H1 (cell line): ENCODE data around the gene CAMK2A. TPM values are rescaled to one million over a fixed set of nuclear protein-coding genes. Genes with fewer than 3 reads are reported as not detected.
A peak's percentile ranks its signal among the peaks of the same experiment; 100 is the strongest.

Experiments
- CTCF ChIA-PET: fragments of 300-600 bp; sonication (Branson Sonifier 250); formaldehyde crosslinking; loops from one replicate; lab custom pipeline; 2021; ENCODE audit not compliant: partially characterized antibody; lab: Charles Lee
- POLR2A ChIA-PET: fragments of 300-600 bp; sonication (Branson Sonifier 250); formaldehyde crosslinking; loops from one replicate; lab custom pipeline; 2021; ENCODE audit warnings: inconsistent platforms; ENCODE audit not compliant: partially characterized antibody; lab: Charles Lee
- DNase-seq, 2 experiments: peaks; one replicate each; pipeline versions ENCODE4 v3.0.0 to v3.0.0-alpha.2; 2010 to 2022; ENCODE audit warnings: low spot score in 2 of 2, low read depth in 1 of 2, mixed read lengths in 1 of 2
- FAIRE-seq: peaks from 2 replicates; lab custom pipeline; 2011; peaks lifted over from hg19 to GRCh38; lab: Jason Lieb, UNC
- H2AFZ ChIP-seq: 2 replicates; pipeline ENCODE4 v1.8.1; 2012; ENCODE audit warnings: low read length, inconsistent platforms
- H2AK5ac ChIP-seq: 2 replicates; pipeline ENCODE4 v1.6.1; 2013; ENCODE audit warnings: low read depth, low read length
- H2BK120ac ChIP-seq: replicated peaks from 2 replicates; pipeline ENCODE3; 2013; ENCODE audit warnings: low read depth, low read length, inconsistent platforms
- H2BK12ac ChIP-seq: 2 replicates; pipeline ENCODE4 v1.6.1; 2013; ENCODE audit warnings: low read depth, low read length
- H2BK15ac ChIP-seq: 2 replicates; pipeline ENCODE4 v1.6.1; 2013; ENCODE audit warnings: low read length
- H2BK20ac ChIP-seq: 2 replicates; pipeline ENCODE4 v1.6.1; 2013; ENCODE audit warnings: low read length
- H2BK5ac ChIP-seq: 2 replicates; pipeline ENCODE4 v1.6.1; 2013; ENCODE audit warnings: low read depth, low read length
- H3K14ac ChIP-seq: 2 replicates; pipeline ENCODE4 v1.6.1; 2013; ENCODE audit warnings: inconsistent platforms; ENCODE audit not compliant: insufficient read length
- H3K18ac ChIP-seq: 2 replicates; pipeline ENCODE4 v1.6.1; 2013; ENCODE audit warnings: low read length; ENCODE audit errors: extremely low read depth
- H3K23ac ChIP-seq: 2 replicates; pipeline ENCODE4 v1.6.1; 2013; ENCODE audit warnings: inconsistent platforms; ENCODE audit not compliant: insufficient read length
- H3K23me2 ChIP-seq: 2 replicates; pipeline ENCODE4 v1.6.1; 2013; ENCODE audit warnings: low read depth, low read length
- H3K27ac ChIP-seq: 2 replicates; pipeline ENCODE4 v1.6.1; 2011; ENCODE audit warnings: low read depth, low read length, inconsistent platforms
- H3K27me3 ChIP-seq, 4 experiments: replicated peaks in 1 of 4; 1 replicate in 1 of 4; 2 replicates in 3 of 4; pipeline versions ENCODE4 v1.6.1 to v1.8.1; 2011 to 2013; ENCODE audit warnings: low read length in 3 of 4, mild to moderate bottlenecking in 3 of 4, inconsistent platforms in 2 of 4, mixed read lengths in 2 of 4, moderate library complexity in 1 of 4; ENCODE audit not compliant: control insufficient read depth in 3 of 4, insufficient read depth in 3 of 4; ENCODE audit errors: extremely low read depth in 1 of 4
- H3K36me3 ChIP-seq, 4 experiments: 2 replicates each; pipeline versions ENCODE4 v1.6.1 to v1.8.1; 2011 to 2013; ENCODE audit warnings: mild to moderate bottlenecking in 4 of 4, low read length in 3 of 4, moderate library complexity in 2 of 4, control low read depth in 1 of 4, inconsistent platforms in 1 of 4; ENCODE audit not compliant: insufficient read depth in 4 of 4, control insufficient read depth in 2 of 4
- H3K4ac ChIP-seq: replicated peaks from 2 replicates; pipeline ENCODE3; 2013; ENCODE audit warnings: low read length, low read depth, mixed read lengths, inconsistent platforms; ENCODE audit not compliant: insufficient read length
- H3K4me1 ChIP-seq, 4 experiments: replicated peaks in 1 of 4; 1 replicate in 1 of 4; 2 replicates in 3 of 4; pipeline versions ENCODE4 v1.6.1 to v1.8.1; 2011 to 2013; ENCODE audit warnings: low read length in 3 of 4, inconsistent platforms in 2 of 4, mixed read lengths in 1 of 4; ENCODE audit not compliant: insufficient read depth in 4 of 4, control insufficient read depth in 3 of 4
- H3K4me2 ChIP-seq, 2 experiments: 2 replicates each; pipeline versions ENCODE4 v1.6.1 to v1.8.1; 2011 to 2013; ENCODE audit warnings: low read depth in 2 of 2, low read length in 2 of 2, control low read depth in 1 of 2, inconsistent platforms in 1 of 2, mild to moderate bottlenecking in 1 of 2; ENCODE audit not compliant: insufficient read depth in 1 of 2
- H3K4me3 ChIP-seq, 4 experiments: fragments of 200-600, 300-600 bp in 1 of 4; sonication (generic), shearing (Covaris generic), sonication (Bioruptor Twin) in 1 of 4; 2 replicates each; pipeline versions ENCODE4 v1.5.1 to v1.8.1; 2011 to 2016; ENCODE audit warnings: low read length in 4 of 4, low read depth in 3 of 4, control low read depth in 2 of 4, inconsistent platforms in 2 of 4, mild to moderate bottlenecking in 2 of 4, mixed read lengths in 1 of 4, moderate library complexity in 1 of 4; ENCODE audit not compliant: insufficient read depth in 2 of 4; ENCODE audit errors: extremely low read depth in 1 of 4
- H3K56ac ChIP-seq: replicated peaks from 2 replicates; pipeline ENCODE3; 2013; ENCODE audit warnings: low read depth, mild to moderate bottlenecking, mixed read lengths, low read length, inconsistent platforms; ENCODE audit not compliant: insufficient read length
- H3K79me1 ChIP-seq: 2 replicates; pipeline ENCODE4 v1.6.1; 2013; ENCODE audit warnings: low read depth, low read length, control low read depth
- H3K79me2 ChIP-seq, 2 experiments: 2 replicates each; pipeline versions ENCODE4 v1.6.1 to v1.8.1; 2012 to 2013; ENCODE audit warnings: low read length in 2 of 2, mild to moderate bottlenecking in 2 of 2, inconsistent platforms in 1 of 2; ENCODE audit not compliant: insufficient read depth in 2 of 2, control insufficient read depth in 1 of 2
- H3K9ac ChIP-seq, 4 experiments: replicated peaks in 1 of 4; 1 replicate in 1 of 4; 2 replicates in 3 of 4; pipeline versions ENCODE4 v1.6.1 to v1.8.1; 2011 to 2013; ENCODE audit warnings: low read depth in 3 of 4, low read length in 3 of 4, control low read depth in 2 of 4, mild to moderate bottlenecking in 2 of 4, moderate library complexity in 2 of 4, inconsistent platforms in 1 of 4; ENCODE audit errors: extremely low read depth in 1 of 4
- H3K9me3 ChIP-seq, 2 experiments: 2 replicates each; pipeline versions ENCODE4 v1.6.1 to v1.8.1; 2012 to 2013; ENCODE audit warnings: mild to moderate bottlenecking in 2 of 2, moderate library complexity in 2 of 2, control low read depth in 1 of 2, inconsistent platforms in 1 of 2, low read depth in 1 of 2, low read length in 1 of 2, mixed read lengths in 1 of 2; ENCODE audit not compliant: insufficient read depth in 2 of 2
- H4K20me1 ChIP-seq, 2 experiments: replicated peaks in 1 of 2; 2 replicates each; pipeline versions ENCODE3 to v1.8.1; 2011 to 2013; ENCODE audit warnings: inconsistent platforms in 2 of 2, low read length in 2 of 2, mild to moderate bottlenecking in 1 of 2; ENCODE audit not compliant: insufficient read depth in 2 of 2, control insufficient read depth in 1 of 2
- H4K5ac ChIP-seq: 2 replicates; pipeline ENCODE4 v1.6.1; 2013; ENCODE audit warnings: low read length, low read depth, mixed read lengths, inconsistent platforms; ENCODE audit not compliant: insufficient read length
- H4K8ac ChIP-seq: 2 replicates; pipeline ENCODE4 v1.8.0; 2013; ENCODE audit warnings: mild to moderate bottlenecking, moderate library complexity, low read length, inconsistent platforms; ENCODE audit not compliant: insufficient read depth; ENCODE audit errors: extremely low read depth
- H4K91ac ChIP-seq: replicated peaks from 2 replicates; pipeline ENCODE3; 2013; ENCODE audit warnings: low read length, mixed read lengths, inconsistent platforms; ENCODE audit not compliant: insufficient read length
- BACH1 ChIP-seq: IDR thresholded peaks from 2 replicates; pipeline ENCODE4 v1.6.1; 2012; ENCODE audit warnings: low read length, improper control_type of control experiment
- CHD1 ChIP-seq: IDR thresholded peaks from 2 replicates; pipeline ENCODE4 v1.6.1; 2012; ENCODE audit warnings: low read depth, low read length, improper control_type of control experiment
- EGR1 ChIP-seq: IDR thresholded peaks from 2 replicates; pipeline ENCODE4 v1.6.1; 2011; ENCODE audit warnings: low read depth, low read length, borderline replicate concordance
- GABPA ChIP-seq: IDR thresholded peaks from 2 replicates; pipeline ENCODE4 v1.6.1; 2011; ENCODE audit warnings: mild to moderate bottlenecking, low read length, moderate library complexity, borderline replicate concordance; ENCODE audit not compliant: insufficient read depth
- SP1 ChIP-seq: IDR thresholded peaks from 2 replicates; pipeline ENCODE4 v1.6.1; 2011; ENCODE audit warnings: low read depth, low read length
- TCF12 ChIP-seq: IDR thresholded peaks from 2 replicates; pipeline ENCODE4 v1.6.1; 2011; ENCODE audit warnings: low read depth, mild to moderate bottlenecking, low read length
- WGBS, 2 experiments: shearing (Covaris generic) in 1 of 2; methylation state at CpG; one replicate each; pipeline versions ENCODE4 v1.1.6 to v1.1.7; 2013 to 2015; ENCODE audit warnings: low lambda C conversion rate in 2 of 2, mixed read lengths in 2 of 2, inconsistent platforms in 1 of 2, low coverage in 1 of 2, missing lambda C conversion rate in 1 of 2; ENCODE audit not compliant: insufficient replicate concordance in 2 of 2, insufficient coverage in 1 of 2, insufficient read length in 1 of 2; ENCODE audit errors: extremely low coverage in 1 of 2, missing lambda C conversion rate in 1 of 2; 5-methylcytosine and 5-hydroxymethylcytosine counted together
- polyA plus RNA-seq, 7 experiments: library from polyadenylated mRNA; depleted of rRNA in 3 of 7; stranded (reverse) in 5 of 7; unstranded in 2 of 7; fragments of >200 nt in 5 of 7; fragments of 200-250 nt in 2 of 7; gene quantifications; 1 replicate in 5 of 7; 2 replicates in 1 of 7; 4 replicates in 1 of 7; pipeline versions ENCODE4 v1.2.1 to v1.2.3, GENCODE V29; 2011 to 2013; ENCODE audit warnings: missing spikeins in 2 of 7, mixed read lengths in 2 of 7
- total RNA-seq: library from RNA; stranded (reverse); fragmentation: NEBNext Ultra II Directional; extraction: Animal tissue kit (Norgen Biotek cat#: 25700); gene quantifications from 2 replicates; pipeline ENCODE4 v1.2.1, GENCODE V29; 2021
- TF ChIP-seq, protein P1 (sequence below): IDR thresholded peaks from 2 replicates; pipeline ENCODE4 v1.6.1; 2012; ENCODE audit warnings: low read length, inconsistent platforms
- TF ChIP-seq, protein P2 (sequence below), 3 experiments: IDR thresholded peaks; 1 replicate in 2 of 3; 2 replicates in 1 of 3; pipeline versions ENCODE4 v1.5.1 to v1.6.1; 2011; ENCODE audit warnings: low read length in 3 of 3, mild to moderate bottlenecking in 3 of 3, inconsistent platforms in 2 of 3, low read depth in 1 of 3, moderate library complexity in 1 of 3; ENCODE audit not compliant: insufficient read depth in 1 of 3; ENCODE audit errors: control extremely low read depth in 1 of 3

Gene CAMK2A
- total and polyA plus RNA-seq, 2 of the 8 experiments (the other 6 are each of a cell fraction or from before 2014, with no cell fraction given), result 0.20 to 0.28 TPM

DNA sequence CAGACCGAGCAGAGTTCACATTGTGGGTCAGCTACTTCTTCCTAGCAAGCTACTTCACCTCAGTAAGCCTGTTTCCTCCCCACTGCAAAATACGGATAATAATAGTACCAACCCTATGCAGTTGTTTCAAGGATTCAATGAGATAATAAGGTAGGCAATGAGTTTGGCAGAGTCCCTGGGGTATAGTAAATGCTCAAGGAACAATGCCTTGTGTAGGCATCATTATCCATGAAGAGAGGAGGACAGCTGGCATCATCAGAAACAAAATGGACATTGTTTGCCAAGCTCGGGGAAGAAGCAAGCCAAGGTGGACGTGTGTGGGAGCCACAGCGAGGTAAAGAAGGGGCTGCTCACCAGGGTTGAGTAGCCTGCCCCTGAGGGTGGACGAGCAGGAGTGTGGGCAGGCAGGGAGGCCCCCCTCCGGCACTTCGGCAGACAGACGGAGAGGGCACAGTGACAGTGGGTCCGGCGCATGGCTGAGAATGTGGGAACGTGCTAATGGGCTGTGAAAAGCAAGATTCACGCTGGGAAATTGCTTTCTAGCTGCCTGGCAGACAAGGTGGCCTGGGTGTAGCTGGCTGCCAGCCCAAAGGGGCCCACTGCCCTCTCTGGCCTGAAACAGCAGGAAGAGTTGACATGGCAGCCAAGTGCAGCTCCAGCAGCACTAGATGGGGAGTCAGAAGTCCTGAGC is 10.1 kb downstream of the CAMK2A start:
- no peak overlapping the region for H3K4me2 ChIP-seq
- H3K23me2 ChIP-seq, result no peaks in the 10 kb centered on the region
- DNase-seq (no peak), FAIRE-seq (no peak)
- H3K27ac ChIP-seq, result no peak overlapping the region
- no peak overlapping the region for H3K18ac ChIP-seq
- no peak overlapping the region for H2AFZ ChIP-seq
- no peak overlapping the region for H3K9ac ChIP-seq
- no peak overlapping the region for H2BK120ac ChIP-seq
- H3K4ac ChIP-seq, result no peak overlapping the region
- TF ChIP-seq BACH1, result no peak
- TF ChIP-seq, protein P1, sequence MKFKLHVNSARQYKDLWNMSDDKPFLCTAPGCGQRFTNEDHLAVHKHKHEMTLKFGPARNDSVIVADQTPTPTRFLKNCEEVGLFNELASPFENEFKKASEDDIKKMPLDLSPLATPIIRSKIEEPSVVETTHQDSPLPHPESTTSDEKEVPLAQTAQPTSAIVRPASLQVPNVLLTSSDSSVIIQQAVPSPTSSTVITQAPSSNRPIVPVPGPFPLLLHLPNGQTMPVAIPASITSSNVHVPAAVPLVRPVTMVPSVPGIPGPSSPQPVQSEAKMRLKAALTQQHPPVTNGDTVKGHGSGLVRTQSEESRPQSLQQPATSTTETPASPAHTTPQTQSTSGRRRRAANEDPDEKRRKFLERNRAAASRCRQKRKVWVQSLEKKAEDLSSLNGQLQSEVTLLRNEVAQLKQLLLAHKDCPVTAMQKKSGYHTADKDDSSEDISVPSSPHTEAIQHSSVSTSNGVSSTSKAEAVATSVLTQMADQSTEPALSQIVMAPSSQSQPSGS, result no peak
- TF ChIP-seq, protein P2, sequence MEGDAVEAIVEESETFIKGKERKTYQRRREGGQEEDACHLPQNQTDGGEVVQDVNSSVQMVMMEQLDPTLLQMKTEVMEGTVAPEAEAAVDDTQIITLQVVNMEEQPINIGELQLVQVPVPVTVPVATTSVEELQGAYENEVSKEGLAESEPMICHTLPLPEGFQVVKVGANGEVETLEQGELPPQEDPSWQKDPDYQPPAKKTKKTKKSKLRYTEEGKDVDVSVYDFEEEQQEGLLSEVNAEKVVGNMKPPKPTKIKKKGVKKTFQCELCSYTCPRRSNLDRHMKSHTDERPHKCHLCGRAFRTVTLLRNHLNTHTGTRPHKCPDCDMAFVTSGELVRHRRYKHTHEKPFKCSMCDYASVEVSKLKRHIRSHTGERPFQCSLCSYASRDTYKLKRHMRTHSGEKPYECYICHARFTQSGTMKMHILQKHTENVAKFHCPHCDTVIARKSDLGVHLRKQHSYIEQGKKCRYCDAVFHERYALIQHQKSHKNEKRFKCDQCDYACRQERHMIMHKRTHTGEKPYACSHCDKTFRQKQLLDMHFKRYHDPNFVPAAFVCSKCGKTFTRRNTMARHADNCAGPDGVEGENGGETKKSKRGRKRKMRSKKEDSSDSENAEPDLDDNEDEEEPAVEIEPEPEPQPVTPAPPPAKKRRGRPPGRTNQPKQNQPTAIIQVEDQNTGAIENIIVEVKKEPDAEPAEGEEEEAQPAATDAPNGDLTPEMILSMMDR (IDR thresholded peaks at IDR 0.05; ENCODE audit: control extremely low read depth in 1 of 3, insufficient read depth in 1 of 3, low read depth in 1 of 3, low read length in 3 of 3), result no peak
- no peak for TF ChIP-seq EGR1
- no peak for TF ChIP-seq SP1
- no peak for TF ChIP-seq TCF12
- no peak for TF ChIP-seq CHD1
- no peak for TF ChIP-seq GABPA
- 0 out of 2 replicates have a peak overlapping the region, but pooled peaks have one; percentile 69 for H2AK5ac ChIP-seq
- 91% methylated on average over 13 of the region's 13 CpGs; no CpG with 5 or more reads in 1 of the 2 experiments for WGBS, 2 experiments
- H4K20me1 ChIP-seq, result peaks cover 0 to 4% of the 10 kb centered on the region in 2 experiments
- H4K91ac ChIP-seq, result no peak overlapping the region
- H3K56ac ChIP-seq, result no peak overlapping the region
- no peaks in the 10 kb centered on the region for H3K9me3 ChIP-seq
- H3K23ac ChIP-seq, result no peak overlapping the region
- no peak overlapping the region for H2BK15ac ChIP-seq
- peaks cover 0 to 3% (median 0%) of the 10 kb centered on the region in 4 experiments; a peak in 1 of 7 replicates for H3K4me1 ChIP-seq
- H3K27me3 ChIP-seq, result 0 out of 7 replicates have a peak, but pooled peaks cover 0 to 2% (median 0%) of the 10 kb centered on the region in 4 experiments
- H3K79me2 ChIP-seq, result no peaks in the 10 kb centered on the region
- H4K8ac ChIP-seq, result no peak overlapping the region
- no peaks in the 10 kb centered on the region for H3K79me1 ChIP-seq
- no peaks in the 10 kb centered on the region for H3K36me3 ChIP-seq
- no peak overlapping the region for H2BK20ac ChIP-seq
- H4K5ac ChIP-seq, result no peak overlapping the region
- no peak overlapping the region for H2BK12ac ChIP-seq
- ChIA-PET POLR2A (interaction anchor here (0.9 kb wide), 1 partner anchor 12 kb away, joined by 5 read pairs; no protein-coding TSS in a partner anchor), CTCF (interaction anchor here (0.9 kb wide), 1 partner anchor 140 kb away, joined by 3 read pairs; no protein-coding TSS in a partner anchor)
- H3K14ac ChIP-seq, result no peak overlapping the region
- no peak overlapping the region for H2BK5ac ChIP-seq
- no peak overlapping the region for H3K4me3 ChIP-seq
